NCI-H446 treated with DMSO at 0.1 percent for 48 hours (cell line): Measurements from ENCODE around the gene GIT2.
"Not testable (repeated sequence)": the region's sequence is repeated elsewhere in the genome, so short reads cannot be mapped to it uniquely, and the experiment has no call there.

Source experiments
- DNase-seq: peaks from one replicate; lab custom pipeline; 2025; lab: John Stamatoyannopoulos, UW

Gene GIT2

DNA sequence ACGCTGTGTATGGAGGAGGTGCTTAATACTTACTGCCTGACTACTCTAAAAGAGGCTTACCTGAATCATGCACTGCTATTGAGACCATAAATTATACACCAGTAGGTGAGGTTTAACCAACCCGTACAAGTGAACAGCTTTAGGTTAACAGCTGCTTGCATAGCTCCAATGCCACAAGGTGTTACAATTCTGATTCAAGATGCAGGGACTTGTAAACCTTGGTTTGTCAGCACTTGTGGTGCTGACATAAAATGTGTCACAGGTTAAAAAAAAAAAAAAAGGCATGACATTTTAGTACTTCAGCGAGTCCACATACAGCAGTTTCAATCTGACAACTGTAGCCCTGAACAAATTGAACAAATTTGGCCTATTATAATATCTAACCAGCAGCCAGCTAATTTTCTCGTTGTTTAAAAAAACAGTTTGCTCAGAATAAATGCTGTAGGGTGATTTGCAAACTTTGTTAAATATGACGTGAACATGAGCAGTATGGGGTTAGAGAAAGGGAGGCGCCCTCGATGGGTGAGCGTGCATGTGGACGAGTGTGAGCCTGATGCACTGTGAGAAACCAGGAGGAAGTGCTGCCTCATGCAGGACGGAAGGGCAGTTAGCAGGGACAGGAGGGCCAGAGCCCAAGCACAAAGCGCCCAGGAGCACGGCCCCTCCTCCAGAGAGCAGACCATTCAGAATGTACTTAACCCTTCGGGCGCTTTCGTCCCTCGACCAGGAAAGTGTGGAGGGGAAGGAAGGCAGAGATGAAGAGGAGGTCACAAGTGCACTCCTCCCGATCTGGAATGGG is 51.4 kb downstream of the GIT2 start:
- DNase-seq = no peak

DNA sequence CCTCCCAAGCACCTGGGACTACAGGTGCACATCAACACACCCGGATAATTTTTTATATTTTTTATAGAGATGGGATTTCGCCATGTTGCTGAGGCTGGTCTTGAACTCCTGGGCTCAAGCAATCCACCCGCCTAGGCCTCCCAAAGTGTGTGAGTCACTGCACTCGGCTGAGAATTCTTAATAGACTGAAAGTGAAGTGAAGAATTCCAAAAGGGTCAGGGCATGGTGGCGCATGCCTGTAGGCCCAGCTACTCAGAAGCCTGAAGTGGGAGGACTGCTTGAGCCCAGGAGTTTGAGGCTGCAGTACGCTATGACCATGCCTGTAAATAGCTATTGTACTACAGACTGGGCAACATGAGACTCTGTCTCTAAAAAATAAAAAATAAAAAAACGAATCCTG is 52.4 kb downstream of the GIT2 start:
- DNase-seq = no peak

DNA sequence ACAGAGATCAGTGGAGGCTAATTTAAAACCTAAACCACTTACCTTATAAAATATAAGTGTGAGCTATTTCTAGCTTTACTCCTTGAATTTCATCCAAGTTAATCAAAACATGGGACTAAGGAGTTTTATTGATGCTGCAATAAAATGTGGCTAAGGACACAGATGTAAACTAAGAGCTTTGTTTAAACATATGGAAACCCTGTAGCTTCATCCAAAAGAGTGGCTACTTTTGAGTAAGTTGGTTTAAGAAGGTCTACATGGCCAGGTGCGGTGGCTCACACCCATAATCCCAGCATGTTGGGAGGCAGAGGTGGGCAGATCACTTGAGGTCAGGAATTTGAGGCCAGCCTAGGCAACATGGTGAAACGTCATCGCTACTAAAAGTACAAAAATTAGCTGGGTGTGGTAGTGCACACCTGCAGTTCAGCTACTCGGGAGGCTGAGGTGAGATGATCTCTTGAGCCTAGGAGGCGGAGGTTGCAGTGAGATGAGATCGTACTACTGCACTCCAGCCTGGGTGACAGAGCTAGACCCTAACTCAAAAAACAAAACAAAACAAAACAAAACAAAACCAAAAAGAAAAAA is 55.7 kb downstream of the GIT2 start:
- no peak for DNase-seq

DNA sequence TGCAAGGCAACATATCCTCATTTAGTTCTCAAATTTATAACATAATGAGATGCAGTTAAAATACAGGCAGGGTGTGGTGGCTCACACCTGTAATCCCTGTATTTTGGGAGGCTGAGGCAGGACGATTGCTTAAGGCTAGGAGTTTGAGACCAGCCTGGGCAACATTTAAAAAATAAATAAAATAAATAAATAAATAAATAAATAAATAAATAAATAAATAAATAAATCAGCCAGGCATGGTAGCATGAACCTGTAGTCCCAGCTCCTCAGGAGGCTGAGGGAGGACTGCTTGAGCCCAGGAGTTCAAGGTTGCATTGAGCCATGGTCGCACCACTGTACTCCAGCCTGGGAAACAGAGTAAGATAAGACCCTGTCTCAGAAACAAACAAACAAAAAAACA is 56.7 kb downstream of the GIT2 start:
- DNase-seq = no peak

DNA sequence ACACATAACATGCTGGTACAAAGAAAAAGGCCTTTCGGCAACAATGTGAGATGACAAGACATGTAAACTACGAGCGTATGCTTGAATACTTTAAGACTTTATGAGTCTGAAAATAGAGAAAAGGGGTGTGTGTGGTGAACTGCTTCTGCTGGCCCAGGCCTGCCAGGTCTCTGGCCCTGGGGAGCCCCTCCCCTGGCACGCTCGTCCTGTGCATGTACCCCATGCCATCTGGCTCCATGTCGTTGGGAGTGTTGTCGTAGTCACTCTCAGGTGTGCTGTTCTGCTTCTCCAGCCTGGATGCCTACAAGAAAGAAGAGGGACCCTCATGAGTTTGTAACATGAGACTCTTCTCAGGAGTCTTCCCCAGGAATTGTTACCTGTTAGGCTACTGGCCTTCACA is 57.2 kb downstream of the GIT2 start:
- DNase-seq = no peak

DNA sequence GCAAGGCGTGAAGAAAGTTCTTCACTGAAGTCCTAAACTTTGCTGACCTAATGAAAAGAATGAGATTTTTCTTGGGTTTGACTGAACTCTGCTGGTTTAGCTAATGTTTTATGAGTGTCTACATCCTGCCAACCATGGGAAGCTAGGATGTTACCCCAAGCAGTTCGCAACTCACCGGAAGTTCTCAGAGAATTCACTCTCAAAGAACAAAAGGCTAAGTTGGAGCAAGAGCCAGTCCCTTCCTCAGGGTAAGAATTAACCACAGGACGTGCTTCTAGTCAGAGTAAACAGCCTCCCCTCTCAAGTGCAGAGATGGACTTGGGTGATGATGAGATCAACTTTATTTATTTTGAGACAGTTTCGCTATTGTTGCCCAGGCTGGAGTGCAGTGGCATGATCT is 58.8 kb downstream of the GIT2 start:
- DNase-seq = no peak

DNA sequence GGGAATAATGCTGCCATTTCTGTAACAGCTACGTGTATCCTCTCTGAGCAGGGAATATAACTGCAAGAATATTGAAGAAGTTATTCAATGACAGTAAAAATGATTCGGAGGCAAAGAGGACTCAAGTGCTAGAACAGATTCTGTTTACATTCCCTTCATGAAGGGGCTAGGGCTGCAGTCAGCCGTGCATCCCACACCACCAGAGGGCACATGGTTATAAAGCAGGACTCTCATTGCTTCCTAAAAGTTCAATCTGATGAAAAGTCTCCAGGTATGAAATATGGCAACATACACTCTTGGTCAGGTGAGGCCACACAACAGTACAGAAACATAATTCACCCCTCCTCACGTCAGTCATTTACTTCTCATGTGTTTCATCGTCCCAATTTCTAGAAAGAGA is 62.1 kb downstream of the GIT2 start:
- no peak for DNase-seq

DNA sequence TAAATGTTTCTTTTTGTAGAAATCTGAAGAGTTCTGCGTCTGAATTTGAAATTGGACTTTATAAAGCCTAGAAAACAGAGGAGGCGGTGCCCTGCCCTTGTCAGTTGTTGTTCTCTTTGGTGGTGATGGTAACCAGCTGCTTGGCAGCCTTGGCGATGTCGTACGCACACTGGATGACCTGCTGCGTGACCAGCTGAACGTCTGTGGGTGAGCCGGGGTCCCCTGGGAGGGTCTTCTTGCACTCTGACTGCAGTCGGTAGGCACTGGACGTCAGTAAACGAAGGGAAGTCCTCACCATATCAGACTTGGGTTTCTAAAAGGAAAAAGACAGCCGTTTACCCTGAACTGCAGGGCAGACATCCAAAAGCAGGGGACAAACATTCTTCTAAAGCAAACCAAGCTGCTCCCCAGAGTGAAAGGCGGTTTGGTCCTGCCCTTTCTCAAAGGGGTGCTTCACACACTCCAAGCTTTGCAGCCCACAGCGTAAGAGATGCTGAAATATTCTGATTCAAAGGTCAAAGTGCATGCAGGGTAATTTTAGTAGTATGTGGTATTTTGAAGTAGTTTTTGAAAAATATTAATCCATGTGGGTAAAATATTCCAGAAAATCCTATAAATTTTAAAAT is 63.2 kb downstream of the GIT2 start:
- no peak for DNase-seq

DNA sequence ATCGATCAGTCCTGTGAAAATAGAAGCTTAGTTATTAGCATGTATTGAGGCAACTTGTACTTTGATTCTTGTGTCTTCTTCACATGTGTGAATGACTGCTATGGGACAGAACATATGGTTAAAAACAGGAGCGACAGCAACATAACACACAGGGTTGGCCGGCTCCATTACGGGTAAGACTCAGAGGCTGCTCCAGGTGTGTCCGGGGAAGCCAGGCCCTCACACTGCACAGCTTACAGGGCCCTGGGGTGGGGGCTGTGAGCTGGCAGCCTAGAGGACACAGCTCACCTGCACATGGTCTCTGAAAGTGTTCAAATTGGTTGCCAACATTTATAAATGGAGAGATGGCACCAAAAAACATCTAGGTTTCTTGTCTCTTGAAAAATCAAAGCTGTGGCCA is 65.0 kb downstream of the GIT2 start:
- DNase-seq = no peak

DNA sequence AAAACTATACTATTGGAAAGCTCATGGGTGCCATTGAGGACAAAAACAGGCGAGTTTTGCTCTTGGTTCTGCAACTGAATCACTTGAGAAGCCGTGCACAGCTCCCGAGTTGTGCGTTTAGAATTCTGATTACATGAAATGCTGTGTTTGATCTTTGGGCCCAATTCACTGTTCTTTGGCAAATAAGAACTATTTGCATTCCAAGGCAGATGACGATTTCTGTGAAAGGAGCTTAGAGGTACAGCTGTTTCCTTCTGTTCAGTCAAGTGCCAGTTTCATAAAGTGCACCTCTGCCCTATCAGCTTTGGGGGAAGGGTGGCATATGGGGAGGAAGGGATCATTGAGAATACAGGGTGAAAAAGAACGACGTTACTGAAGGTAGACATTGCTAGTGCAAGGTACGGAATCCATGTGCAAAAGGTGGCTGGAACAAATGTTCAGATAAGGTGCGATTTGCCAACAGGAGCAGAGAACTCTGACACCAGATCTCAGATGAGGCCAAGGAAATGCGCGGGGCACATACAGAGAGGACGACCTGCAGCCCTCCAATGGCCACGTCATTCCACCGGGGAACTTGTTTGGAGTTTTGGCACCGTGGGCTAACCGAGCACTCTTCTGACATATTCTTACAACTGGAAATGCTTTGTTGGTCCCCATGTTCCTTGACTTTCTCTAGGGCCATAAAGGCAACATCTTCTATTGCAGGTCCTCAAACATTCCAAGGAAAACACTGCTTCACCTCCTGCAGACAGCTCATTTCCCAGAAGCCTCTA is 66.0 kb downstream of the GIT2 start:
- no peak for DNase-seq

DNA sequence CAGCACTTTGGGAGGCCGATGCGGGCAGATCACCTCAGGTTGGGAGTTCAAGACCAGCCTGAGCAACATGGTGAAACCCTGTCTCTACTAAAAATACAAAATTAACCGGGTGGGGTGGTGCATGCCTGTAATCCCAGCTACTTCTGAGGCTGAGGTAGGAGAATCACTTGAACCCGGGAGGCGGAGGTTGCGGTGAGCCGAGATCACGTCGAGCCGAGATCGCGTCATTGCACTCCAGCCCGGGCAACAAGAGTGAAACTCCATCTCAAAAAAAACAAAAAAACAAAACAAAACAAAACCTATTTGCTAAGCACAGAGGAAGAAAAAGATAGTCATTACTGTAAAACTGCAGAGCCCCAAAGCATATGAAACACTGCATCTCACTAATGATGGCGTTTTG is 66.8 kb downstream of the GIT2 start:
- not testable (repeated sequence) for DNase-seq

DNA sequence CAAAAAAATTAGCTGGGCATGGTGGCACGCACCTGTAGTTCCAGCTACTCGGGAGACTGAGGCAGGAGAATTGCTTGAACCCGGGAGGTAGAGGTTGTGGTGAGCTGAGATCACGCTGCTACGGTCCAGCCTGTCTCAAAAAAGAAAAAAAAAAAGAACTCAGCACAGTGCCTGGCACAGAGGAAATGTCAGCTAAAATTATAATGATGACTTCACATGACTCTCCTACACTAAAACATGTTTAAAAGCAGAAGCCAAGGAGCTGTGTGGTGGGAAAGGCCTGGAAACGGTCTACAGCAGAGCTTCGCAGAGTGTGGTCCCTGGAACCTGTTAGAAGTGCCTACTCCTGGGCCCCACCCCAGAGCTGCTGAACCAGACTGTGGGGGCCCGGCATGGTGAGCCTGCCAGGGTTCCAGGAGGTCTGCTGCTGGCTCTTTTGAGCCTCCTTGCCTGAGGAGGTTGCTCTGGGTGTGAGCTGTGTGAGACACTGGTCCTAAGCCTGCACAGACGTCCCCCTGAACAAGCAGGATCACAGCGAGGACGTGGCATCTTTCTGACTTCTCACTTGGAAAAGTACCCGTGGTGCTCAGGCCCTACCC is 68.0 kb downstream of the GIT2 start:
- no peak for DNase-seq

DNA sequence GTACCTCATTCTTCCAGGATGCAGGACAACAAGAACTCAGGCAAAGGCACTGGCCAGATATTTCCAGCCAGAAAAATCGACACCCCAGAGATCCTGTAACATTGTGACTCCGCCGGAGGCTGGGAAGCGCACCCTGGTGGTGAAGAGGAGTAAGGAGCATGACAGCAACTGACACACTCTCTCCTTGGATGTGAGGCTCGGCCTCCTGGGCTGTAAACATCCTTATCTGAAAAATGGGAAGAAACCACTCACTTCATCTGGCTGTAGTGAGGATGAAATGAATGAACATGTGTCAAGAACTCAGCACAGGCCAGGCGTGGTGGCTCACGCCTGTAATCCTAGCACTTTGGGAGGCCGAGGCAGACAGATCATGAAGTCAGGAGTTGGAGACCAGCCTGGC is 68.5 kb downstream of the GIT2 start:
- no peak for DNase-seq

DNA sequence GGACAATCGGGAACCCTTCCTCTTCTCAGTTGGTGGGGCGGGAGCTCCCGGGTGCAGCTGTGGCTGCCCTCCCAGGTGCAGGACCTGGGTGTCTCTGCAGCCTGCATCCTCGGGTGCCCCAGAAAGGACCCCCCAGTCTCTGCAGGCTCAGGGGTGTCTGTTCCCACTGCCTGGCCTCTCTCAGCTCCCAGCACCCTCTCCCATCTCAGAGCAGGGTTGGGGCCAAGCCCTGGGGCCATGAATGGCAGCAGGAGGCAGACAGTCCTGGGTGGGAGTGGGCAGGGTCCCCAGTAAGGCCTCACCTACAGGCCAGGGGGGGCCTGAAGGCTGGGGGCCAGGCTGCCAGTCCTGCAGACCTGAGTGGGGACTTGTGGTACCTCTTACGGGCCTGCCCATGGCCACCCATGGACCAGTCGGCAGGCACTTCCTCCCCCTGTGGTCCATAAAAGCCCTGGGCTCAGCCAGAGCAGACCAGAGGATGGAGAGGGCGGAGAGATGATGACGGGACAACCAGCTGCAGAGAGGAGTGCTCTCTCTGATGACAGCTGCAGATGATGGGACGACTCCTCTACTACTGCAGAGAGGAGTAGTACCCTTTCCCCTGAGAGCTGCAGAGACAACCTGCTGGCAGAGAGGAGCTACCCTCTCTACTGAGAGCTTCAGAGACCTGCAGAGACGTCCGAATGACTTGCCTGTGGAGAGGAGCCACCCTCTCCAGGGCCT is 69.5 kb downstream of the GIT2 start:
- DNase-seq = no peak

DNA sequence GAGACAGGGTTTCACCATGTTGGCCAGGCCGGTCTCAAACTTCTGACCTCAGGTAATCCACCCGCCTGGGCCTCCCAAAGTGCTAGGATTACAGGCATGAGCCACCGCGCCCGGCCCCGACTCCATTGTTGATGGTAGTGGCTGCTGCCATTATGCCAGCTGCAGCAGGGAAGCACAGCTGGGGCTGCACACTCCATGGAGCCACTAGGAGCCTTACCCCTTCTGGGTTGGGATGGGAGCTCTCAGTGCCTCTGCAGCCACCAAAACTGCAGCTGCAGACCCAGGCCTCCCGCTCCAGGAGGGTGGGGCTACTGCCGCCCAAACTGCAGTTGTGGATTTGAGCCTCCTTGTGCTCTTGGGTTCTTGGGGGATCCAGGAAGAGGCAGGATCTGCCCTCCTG is 70.2 kb downstream of the GIT2 start:
- no peak for DNase-seq

DNA sequence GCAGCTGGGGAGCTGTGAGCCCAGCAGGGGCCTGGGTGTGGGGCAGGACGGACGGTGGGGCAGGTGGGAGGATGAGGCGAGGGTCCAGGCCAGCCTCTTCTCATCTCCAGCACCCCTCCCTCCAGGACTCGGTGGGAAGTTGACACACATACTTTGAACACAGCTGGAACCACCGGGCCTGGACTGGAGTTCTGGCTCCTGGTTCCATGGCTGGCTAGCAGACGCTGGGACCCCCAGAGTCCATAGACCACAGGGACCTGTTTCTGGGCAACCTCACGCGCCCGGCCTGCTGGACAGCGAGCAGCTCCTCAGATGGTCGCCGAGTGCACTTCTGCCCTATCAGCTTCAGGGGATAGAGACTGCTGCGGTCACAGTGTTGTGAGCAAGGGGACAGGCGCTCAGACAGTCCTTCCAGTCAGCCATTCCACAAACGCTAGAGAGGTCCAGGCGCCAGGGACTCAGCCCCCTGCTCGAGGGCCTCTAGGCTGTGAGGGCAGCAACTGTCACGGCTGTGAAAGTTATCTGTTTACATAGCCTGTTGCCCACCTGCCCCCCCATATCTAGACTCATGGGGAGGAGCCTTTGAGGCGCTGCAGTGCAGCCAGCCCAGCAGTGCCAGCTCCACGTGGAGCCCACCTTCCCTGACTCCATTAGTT is 70.9 kb downstream of the GIT2 start:
- DNase-seq = no peak

DNA sequence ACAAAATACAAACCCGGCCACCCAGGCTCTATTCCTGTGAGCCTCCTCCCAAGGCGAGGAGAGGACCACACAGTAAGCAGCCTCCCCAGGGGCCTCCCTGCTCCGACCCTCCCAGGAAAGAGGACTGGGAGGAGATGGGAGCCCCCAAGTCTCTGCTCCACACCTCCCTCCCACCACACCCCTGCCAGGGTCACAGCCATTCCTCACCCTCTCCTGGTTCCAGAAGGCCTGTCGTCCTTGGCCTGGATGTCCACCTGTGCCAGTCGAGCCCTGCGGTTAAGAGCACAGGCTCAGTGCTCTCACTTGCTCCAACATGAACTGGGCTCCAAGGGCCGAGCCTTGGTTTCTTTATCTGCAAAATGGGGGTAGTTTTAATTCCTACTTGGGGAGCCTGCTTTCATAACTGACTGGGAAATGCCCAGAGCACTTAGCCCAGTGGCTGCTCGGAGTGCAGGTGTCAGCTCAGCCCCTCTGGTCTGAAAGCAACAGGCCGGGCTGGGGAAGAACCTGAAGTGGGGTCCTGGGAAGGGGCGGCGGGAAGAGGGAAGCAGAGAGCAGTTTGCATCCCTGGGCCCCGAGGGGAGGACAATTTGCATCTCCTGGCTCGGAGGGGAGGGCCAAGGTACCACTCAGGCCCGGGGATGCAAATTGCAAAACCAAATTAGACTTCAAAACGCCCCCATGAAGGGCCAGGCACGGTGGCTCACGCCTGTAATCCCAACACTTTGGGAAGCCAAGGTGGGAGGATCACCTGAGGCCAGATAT is 72.5 kb downstream of the GIT2 start:
- DNase-seq = no peak

DNA sequence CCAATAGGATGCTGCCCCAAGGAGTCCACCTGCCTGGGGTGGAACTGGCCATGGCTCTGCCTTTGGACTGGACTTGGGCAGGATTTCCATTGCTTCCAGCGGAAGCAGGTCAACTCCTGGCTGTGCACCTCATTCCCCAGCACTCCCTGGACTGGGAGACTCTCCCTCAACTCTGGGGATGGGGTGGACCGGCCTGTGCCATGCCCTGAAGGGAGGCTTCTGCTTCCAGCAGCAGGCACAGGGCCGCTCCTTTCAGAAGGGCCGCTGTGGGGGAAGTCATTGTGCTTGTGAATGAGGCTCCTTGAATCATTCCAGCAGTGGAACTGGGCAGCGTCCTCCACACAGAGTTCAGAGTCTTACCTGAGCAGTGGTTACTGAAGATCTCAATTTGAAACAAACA is 73.1 kb downstream of the GIT2 start:
- no peak for DNase-seq

DNA sequence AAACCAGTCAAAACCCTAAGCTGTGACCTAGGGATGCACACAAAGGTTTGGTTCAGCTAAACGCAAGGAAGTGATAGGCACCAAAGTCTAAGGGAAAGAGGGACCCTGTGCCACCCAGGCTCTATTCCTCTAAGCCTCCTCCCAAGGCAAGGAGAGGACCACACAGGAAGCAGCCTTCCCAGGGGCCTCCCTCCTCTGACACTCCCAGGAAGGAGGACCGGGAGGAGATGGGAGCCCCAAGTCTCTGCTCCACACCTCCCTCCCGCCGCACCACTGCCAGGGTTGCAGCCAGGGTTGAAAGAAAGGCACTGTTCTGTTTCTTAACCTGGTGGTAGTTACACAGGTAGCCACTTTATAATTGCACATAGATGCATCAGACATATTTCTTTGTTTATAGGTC is 74.2 kb downstream of the GIT2 start:
- no peak for DNase-seq

DNA sequence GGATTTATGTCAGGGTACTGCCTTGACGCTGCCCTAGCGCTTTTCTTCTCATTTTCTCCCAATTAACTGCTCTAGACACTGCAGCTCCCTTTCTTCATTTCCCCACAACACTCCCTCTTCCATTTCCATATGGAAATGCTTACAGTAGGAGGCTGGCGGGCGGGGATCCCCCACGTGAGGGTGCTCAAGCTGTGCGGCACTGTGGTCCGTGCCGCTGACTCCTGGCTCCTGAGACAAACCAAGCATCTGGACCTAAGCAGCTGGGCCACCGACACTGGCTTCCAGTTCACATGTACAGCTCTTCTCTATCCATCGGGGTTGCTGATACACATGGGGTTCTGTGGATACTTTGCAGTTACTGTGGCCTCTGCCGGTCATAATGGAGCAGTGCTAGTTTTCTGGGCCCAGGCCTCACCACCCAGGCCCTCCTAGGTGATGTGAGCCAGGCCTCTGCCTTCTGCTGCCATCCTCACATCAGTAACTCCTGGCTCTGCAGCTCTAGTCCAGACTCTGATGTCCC is 75.8 kb downstream of the GIT2 start:
- no peak for DNase-seq
